Activated T-cell treated with anti-CD3 and anti-CD28 coated beads, Interleukin-2, amount 50 U/mL, for 4 hours (primary cell): ENCODE data around the gene CUX1. TPM values are rescaled to one million over a fixed set of nuclear protein-coding genes. Genes with fewer than 3 reads are reported as not detected.

Source experiments
- ATAC-seq, 2 donors: fragments of 200-7000 bp; cut with Tn5 transposase; one replicate each; pipeline ENCODE4 v1.10.0; 2021
- DNase-seq: peaks from one replicate; pipeline ENCODE4 v3.0.0-alpha.2; 2020
- H3K27me3 Mint-ChIP-seq: one replicate; pipeline ENCODE4 v1.8.0; 2021; ENCODE audit warnings: low read depth, mixed read lengths
- H3K36me3 Mint-ChIP-seq: one replicate; pipeline ENCODE4 v1.8.0; 2022; ENCODE audit warnings: mixed read lengths; ENCODE audit not compliant: insufficient read depth
- H3K4me1 Mint-ChIP-seq: one replicate; pipeline ENCODE4 v1.8.0; 2021; ENCODE audit warnings: low read depth, mixed read lengths
- H3K4me3 Mint-ChIP-seq: one replicate; pipeline ENCODE4 v1.8.0; 2021; ENCODE audit warnings: mild to moderate bottlenecking, moderate library complexity, mixed read lengths
- H3K9me3 Mint-ChIP-seq: one replicate; pipeline ENCODE4 v1.8.0; 2021; ENCODE audit warnings: mixed read lengths
- total RNA-seq, 3 donors: library from RNA; stranded (reverse); gene quantifications; one replicate each; pipeline ENCODE4 v1.2.1, GENCODE V29; 2021

Gene CUX1
- total RNA-seq, 3 donors from 2014 or later, result 18.6 to 21.6 (median 20.7) TPM

DNA sequence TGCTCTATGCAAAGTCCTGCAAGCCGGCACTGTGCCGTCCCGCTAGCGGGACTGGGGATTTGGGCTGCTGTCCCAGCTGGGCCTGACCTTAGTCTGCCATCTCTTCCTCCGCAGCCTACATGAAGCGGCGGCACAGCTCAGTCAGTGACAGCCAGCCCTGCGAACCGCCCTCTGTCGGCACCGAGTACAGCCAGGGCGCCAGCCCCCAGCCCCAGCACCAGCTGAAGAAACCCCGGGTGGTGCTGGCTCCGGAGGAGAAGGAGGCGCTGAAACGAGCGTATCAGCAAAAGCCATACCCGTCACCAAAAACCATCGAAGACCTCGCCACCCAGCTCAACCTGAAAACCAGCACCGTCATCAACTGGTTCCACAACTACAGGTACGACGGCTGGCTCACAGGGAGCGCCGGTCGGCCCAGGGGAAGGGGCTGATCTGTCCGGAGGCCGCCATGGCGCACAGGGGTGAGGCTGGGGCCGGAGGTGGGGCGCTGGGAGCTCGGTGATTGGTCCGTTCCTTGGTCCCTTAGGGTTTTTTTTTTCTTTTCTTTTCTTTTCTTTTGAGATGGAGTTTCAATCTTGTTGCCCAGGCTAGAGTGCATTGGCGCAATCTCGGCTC is 421.9 kb downstream of the CUX1 start:
- Mint-ChIP-seq H3K27me3 (no peaks in the 10 kb centered on the region), H3K9me3 (no peaks in the 10 kb centered on the region), H3K4me1 (no peaks in the 10 kb centered on the region), H3K4me3 (no peak overlapping the region), H3K36me3 (peaks cover 8% of the 10 kb centered on the region)
- ATAC-seq, result no peak
- DNase-seq, result no peak

DNA sequence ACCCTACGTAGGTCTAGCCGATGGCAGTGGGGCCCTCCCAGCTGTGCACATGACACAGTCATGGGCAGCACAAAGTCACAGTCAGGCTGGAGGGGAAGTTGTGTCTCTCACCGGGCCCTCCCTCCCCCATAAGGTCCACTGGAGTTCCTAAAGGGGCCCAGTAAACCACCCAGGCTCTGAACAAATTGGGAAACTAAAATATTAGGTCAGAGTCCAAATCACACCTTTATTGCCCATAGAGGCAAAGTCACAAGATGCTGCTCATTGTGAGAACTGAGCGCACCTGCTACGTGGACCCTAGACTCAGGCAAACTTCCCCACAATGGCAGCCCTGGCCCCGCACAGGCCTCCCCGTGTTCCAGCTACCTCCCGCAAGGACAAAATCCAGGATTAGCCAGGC is 424.0 kb downstream of the CUX1 start:
- Mint-ChIP-seq H3K4me1 (no peaks in the 10 kb centered on the region), H3K36me3 (peaks cover 5% of the 10 kb centered on the region), H3K4me3 (no peak overlapping the region), H3K9me3 (no peaks in the 10 kb centered on the region), H3K27me3 (no peaks in the 10 kb centered on the region)
- ATAC-seq (no peak), DNase-seq (no peak)

DNA sequence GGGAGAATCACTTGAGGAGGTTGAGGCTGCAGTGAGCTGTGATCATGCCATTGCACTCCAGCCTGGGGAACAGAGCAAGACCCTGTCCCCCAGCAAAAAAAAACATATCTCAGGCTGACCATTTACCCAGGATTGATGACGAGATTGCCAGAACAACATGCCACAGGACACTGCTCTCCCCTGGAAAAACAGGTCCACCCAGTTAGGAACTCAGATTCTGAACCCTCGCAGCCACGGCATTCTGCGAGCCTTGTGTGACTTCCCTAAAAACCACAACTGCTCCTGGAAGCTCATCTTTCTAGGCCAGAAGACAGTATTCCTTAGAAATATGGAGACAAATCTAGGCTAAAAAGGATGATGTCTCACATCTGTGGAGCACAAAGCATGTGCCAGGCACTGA is 427.2 kb downstream of the CUX1 start:
- H3K36me3 Mint-ChIP-seq, result peaks cover 9% of the 10 kb centered on the region
- DNase-seq (no peak), ATAC-seq (no peak)
- no peaks in the 10 kb centered on the region for H3K27me3 Mint-ChIP-seq
- no peaks in the 10 kb centered on the region for H3K9me3 Mint-ChIP-seq
- no peaks in the 10 kb centered on the region for H3K4me1 Mint-ChIP-seq
- no peak overlapping the region for H3K4me3 Mint-ChIP-seq

DNA sequence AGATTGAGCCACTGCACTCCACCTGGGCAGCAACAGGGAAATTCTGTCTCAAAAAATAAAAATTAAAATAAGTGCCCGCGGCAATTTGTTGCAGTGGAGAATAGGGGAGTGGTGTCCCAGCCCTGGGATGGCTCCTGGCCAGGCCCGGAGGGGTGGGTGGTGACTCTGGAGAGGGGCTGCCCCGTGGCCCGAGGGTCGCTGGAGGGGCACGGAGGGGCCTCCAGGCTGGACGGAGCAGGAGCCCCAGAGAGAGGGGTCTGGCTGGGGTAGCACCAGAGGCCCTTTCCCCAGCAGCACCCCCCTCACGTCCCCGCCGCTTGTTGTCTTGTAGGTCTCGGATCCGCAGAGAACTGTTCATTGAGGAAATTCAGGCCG is 430.6 kb downstream of the CUX1 start:
- DNase-seq (no peak), ATAC-seq (no peak)
- Mint-ChIP-seq H3K4me1 (no peaks in the 10 kb centered on the region), H3K9me3 (no peaks in the 10 kb centered on the region), H3K4me3 (no peak overlapping the region), H3K27me3 (no peaks in the 10 kb centered on the region), H3K36me3 (peaks cover 12% of the 10 kb centered on the region)

DNA sequence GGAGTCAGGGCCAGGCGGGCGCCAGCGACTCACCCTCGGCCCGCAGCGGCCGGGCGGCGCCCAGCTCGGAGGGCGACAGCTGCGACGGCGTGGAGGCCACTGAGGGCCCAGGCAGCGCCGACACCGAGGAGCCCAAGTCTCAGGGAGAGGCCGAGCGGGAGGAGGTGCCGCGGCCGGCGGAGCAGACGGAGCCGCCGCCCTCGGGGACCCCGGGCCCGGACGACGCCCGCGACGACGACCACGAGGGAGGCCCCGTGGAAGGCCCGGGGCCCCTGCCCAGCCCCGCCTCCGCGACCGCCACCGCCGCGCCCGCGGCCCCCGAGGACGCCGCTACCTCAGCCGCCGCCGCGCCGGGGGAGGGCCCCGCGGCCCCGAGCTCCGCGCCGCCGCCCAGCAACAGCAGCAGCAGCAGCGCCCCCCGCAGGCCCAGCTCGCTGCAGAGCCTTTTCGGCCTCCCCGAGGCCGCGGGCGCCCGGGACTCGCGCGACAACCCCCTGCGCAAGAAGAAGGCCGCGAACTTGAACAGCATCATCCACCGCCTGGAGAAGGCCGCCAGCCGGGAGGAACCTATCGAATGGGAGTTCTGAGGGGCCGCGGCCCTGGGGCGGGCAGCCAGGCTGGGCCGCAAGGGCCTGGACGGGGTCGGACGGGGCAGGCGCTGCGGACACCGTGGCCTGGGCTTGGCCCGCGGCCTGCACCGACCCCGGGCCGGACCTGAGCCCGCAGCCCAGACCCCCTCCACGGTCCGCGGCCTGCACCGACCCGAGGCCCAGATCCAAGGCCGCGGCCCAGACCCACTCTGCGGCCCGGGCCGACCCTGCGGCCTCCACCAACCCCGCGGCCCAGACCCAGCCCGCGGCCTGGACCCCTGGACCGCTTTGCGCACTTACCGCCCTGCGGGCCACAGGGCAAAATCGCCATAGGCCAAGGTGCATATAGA is 431.3 kb downstream of the CUX1 start:
- no peak for DNase-seq
- Mint-ChIP-seq H3K4me1 (no peaks in the 10 kb centered on the region), H3K4me3 (no peak overlapping the region), H3K36me3 (peaks cover 10% of the 10 kb centered on the region), H3K9me3 (no peaks in the 10 kb centered on the region), H3K27me3 (no peaks in the 10 kb centered on the region)
- no peak for ATAC-seq

DNA sequence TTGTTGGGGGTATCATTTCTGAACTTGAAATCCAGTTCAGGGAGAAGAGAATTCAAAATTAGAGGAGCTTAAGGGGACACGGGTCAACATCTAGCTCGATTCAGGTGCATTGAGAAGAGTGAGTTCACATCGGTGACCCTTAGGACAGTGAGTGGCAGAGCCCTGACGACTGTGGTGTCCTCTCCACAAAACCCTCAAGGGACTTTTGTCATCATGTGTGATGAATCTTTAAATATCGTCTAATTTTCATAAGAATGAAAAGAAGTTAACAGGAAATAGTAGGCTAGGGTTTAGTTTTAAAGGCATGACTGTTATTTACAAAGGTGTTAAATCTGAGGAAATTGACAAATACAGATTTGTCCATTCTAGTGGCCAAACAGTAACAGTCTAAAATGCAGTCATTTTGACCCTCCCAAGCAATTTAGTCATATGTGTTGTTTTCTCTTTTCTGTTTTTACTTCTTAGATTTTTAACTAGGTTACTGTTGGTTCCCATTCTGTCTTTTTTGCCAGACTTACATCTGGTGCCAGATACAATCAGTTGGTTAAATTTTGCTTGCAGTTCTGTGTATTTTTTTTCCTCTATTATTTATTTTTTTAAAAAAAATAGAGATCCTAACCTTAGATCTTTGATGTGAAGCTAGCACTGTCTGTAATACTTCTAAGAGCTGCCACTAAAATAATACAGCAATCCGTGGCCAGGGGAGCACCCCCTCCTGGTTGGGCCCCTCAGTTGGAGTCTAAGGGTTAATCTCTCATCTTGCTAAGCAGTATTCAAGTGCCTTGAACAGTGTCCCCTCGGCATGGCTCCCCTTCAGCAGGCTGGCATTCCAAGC is 434.3 kb downstream of the CUX1 start:
- H3K27me3 Mint-ChIP-seq, result no peaks in the 10 kb centered on the region
- H3K4me1 Mint-ChIP-seq, result no peaks in the 10 kb centered on the region
- H3K9me3 Mint-ChIP-seq, result no peaks in the 10 kb centered on the region
- DNase-seq (no peak), ATAC-seq (no peak)
- no peak overlapping the region for H3K4me3 Mint-ChIP-seq
- peaks cover 13% of the 10 kb centered on the region for H3K36me3 Mint-ChIP-seq

DNA sequence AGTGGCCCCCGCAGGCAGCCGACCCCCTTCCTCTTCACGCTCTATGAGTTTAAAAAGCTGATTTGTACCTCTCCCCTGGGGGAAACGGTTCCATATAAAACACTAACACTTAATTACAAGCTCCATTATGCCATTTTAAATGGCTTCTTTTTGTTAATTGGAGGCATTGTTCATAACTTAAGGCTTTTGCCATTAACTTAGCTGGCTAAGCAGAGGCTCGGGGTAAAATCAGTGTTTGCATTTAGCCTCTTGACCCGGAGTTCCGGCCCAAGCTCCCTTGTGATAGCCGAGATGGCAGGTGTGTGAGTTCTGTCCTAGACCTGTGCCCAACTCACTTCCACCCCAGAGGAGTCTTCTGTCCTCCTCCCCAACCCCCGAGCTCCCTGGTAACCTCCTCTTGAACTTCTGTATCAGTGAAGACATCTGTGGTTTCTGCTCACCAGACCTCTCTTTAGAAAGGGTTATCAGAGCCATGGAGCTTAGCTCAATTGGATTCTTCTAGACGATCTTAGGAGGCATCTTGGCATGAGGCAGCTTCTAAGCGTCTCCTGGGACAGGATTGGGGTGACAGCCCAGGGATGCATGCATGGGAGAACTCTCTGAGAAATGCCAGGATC is 435.0 kb downstream of the CUX1 start:
- Mint-ChIP-seq H3K9me3 (no peaks in the 10 kb centered on the region), H3K4me1 (no peaks in the 10 kb centered on the region), H3K27me3 (no peaks in the 10 kb centered on the region), H3K4me3 (no peak overlapping the region), H3K36me3 (peaks cover 9% of the 10 kb centered on the region)
- ATAC-seq (no peak), DNase-seq (no peak)

DNA sequence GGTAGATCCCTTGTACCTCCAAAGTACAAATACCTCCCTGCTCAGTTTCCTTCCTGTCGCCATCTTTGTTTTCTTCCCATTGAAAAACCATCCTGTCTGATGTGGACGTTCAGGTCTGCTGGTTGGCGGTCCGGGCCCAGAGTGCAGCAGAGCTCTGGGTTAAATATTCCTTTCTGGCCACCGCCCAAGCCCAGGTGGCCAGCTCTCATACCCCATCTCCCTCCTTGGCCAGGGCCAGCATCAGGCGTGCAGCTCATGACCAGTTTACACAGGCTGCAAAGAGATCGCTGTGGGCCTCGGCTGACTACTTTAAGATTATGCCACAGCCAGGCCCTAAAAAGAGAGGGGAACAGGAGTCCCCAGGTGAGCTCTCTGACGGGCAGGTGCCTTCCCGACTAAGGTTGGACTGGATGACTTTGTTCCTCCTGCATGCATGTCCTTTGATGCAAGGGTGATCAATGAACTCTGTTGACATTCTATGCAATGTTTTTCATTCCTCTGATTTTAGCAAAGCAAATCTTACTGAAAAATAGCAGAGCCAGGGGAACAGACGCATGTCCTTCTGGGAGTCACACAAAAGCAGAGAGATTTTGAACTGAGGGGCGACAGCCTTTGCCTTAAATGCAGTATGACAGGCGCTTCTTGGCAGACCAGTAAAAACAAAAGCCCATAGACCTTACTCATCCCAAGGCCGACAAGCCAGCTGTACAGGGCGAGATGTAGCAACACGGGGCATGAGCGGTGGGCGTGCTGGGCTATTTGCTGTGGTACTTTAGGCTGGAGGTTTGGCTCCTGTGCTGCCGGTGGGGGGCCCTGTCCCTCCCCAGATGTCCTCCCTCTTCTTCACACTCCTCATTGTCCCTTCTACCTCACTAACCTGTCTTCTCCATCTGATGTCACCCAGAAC is 435.9 kb downstream of the CUX1 start:
- Mint-ChIP-seq H3K4me1 (no peaks in the 10 kb centered on the region), H3K27me3 (no peaks in the 10 kb centered on the region), H3K9me3 (no peaks in the 10 kb centered on the region), H3K4me3 (no peak overlapping the region), H3K36me3 (peaks cover 9% of the 10 kb centered on the region)
- DNase-seq (no peak), ATAC-seq (no peak)

DNA sequence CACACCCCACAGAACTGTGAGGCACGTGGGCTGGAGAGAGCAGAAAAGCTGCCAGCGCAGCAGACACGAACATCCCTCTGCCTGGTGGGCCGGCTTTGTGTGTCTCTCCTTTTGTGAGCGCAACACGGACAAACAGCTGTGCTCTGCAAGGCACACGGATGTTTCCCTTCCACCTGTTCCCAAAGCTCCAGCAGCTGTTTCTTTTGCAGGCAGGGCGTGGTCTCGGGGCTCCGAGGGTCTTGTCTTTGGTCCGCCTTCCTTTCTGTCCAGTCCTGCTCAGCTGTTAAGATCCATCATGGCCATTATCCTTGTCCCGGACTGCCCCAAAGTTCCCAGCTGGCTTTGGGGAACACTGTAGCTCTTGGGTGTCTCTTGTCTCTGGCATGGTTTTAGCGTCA is 436.5 kb downstream of the CUX1 start:
- ATAC-seq (no peak), DNase-seq (no peak)
- H3K36me3 Mint-ChIP-seq, result peaks cover 9% of the 10 kb centered on the region

DNA sequence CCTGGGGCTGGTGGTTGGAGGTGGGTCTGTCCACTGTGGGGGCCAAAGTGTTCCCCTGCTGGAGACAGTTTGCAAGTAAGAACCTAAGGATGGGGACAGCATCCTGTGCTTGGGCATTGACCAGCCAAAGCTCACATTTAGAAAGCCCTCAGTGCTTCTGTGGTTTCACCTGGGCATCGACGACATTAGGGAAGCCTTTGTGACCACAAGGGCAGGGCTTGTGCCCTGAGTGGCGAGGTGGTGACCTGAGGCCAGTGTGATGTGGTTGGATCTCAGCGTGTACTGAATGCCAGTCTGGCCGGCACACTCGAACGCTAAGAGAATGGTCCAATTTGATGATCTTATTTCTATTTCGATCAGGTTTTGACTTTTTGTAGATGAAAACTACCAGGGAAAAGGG is 437.1 kb downstream of the CUX1 start:
- Mint-ChIP-seq H3K9me3 (no peaks in the 10 kb centered on the region), H3K36me3 (peaks cover 7% of the 10 kb centered on the region), H3K27me3 (no peaks in the 10 kb centered on the region), H3K4me1 (no peaks in the 10 kb centered on the region), H3K4me3 (no peak overlapping the region)
- DNase-seq (no peak), ATAC-seq (no peak)

More for the DNA sequence above, 436.5 kb downstream of the CUX1 start:
- Mint-ChIP-seq H3K4me3 (no peak overlapping the region), H3K4me1 (no peaks in the 10 kb centered on the region), H3K27me3 (no peaks in the 10 kb centered on the region), H3K9me3 (no peaks in the 10 kb centered on the region)

DNA sequence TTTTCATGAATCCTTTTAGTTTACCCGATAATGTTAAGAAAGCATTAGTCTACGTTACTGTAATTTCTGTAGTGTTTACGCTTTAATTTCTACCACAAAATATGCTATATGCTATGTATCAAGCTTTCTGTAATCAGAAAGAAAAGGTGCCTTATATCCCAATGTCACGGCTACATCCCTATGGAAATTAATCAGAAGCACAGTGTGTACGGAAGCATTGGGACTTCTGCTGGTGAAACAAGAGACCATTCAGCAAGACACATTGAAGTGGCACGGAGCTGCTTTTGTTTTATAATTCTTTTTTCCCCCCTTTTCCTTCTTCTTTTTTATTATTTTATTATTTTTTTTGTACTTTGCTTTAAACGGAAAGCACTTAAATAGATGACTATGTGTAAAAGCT is 438.1 kb downstream of the CUX1 start:
- H3K9me3 Mint-ChIP-seq, result no peaks in the 10 kb centered on the region
- no peaks in the 10 kb centered on the region for H3K27me3 Mint-ChIP-seq
- no peak overlapping the region for H3K4me3 Mint-ChIP-seq
- no peaks in the 10 kb centered on the region for H3K4me1 Mint-ChIP-seq
- DNase-seq, result no peak
- ATAC-seq, result no peak
- H3K36me3 Mint-ChIP-seq, result peaks cover 5% of the 10 kb centered on the region

DNA sequence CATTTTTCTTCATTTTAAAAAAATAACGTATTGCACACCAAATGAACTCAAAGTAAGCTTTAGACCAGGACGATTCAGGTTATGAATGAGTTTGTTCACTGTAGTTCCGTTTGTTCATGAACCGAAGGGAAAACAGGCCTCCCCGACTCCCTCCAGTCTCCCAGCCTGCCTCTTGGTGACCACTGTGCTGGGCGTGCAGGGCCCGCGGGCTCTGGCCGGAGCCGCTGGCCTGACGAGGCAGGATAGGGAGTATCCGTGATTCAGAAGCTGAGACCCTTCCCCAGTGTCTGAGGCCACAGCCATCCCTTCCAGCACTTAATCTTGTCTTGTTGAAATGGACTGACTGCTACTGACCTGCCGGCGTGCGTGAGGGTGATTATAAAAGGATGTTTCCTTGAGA is 438.5 kb downstream of the CUX1 start:
- Mint-ChIP-seq H3K4me1 (no peaks in the 10 kb centered on the region), H3K27me3 (no peaks in the 10 kb centered on the region), H3K9me3 (no peaks in the 10 kb centered on the region), H3K36me3 (peaks cover 4% of the 10 kb centered on the region), H3K4me3 (no peak overlapping the region)
- no peak for ATAC-seq
- no peak for DNase-seq

DNA sequence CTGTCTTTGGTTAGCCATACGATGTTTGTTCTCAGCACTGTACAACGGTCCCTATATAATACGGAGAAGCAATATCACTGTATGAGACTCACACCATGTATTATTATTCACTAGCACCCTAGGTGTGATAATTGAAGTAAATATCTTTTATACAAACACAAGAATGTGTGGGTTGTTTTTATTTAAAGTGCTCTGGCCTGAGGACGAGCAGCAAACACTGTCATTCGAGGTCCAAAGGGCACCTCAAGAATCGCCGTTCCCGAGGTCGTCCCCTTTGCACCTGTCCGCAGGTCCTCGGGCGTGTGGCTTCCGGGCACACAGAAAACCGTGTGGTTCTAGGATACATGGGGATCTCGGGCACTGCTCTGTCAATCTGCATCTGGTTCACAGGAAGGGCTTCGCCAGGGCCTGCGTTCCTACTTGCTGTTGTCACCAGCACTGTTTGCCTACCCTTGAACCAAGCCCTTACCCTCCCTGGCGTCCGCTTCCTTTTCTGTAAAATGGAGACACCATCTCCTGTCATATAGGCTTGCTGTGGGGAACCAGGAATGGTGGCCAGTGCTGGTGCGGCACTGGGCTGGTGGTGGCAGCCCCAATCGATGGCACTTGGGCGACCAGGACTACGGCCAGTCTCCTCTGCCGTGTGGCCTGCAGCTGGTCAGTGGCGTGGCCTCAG is 440.8 kb downstream of the CUX1 start:
- Mint-ChIP-seq H3K4me3 (no peak overlapping the region), H3K4me1 (no peaks in the 10 kb centered on the region), H3K36me3 (peaks cover 4% of the 10 kb centered on the region), H3K27me3 (no peaks in the 10 kb centered on the region), H3K9me3 (no peaks in the 10 kb centered on the region)
- no peak for ATAC-seq
- DNase-seq, result no peak
